RCC 7860 (cell line): ENCODE results near the gene MOBP.

Experiments
- DNase-seq: peaks from one replicate; pipeline ENCODE4 v3.0.0-alpha.2; 2015; ENCODE audit warnings: low spot score
- FAIRE-seq: peaks from 2 replicates; lab custom pipeline; 2012; peaks lifted over from hg19 to GRCh38; lab: Jason Lieb, UNC

The MOBP gene

DNA sequence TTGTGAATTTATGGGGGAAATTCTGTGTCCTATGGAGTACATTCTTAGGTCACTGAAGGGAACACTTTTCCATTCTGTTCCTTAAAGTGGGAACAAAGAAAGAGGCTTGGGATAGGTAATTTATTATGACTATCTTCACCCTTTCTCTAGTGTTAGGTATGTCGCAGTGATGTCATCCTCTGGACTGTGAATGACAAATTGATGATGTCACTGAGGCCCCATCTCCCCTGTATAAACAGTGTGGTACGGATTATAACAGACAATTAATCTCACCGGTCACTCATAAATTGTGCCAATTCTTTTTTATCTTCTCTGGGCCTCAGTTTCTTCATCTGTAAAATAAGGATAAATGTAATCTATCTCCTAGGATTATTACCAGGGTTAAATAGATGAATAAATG is 23.5 kb downstream of the MOBP start:
- FAIRE-seq: no peak
- no peak for DNase-seq

GRCh38 chr3:39491733-39492350 is 24.4 kb downstream of the MOBP start:
- FAIRE-seq (no peak), DNase-seq (no peak)

- FAIRE-seq (no peak), DNase-seq (no peak)
Measured at GRCh38 chr3:39494781-39495180, 27.3 kb downstream of the MOBP start.

GRCh38 chr3:39497753-39498152 is 30.3 kb downstream of the MOBP start:
- no peak for DNase-seq
- FAIRE-seq: no peak

- DNase-seq (no peak), FAIRE-seq (no peak)
Measured at GRCh38 chr3:39499651-39500273, 32.3 kb downstream of the MOBP start.

DNA sequence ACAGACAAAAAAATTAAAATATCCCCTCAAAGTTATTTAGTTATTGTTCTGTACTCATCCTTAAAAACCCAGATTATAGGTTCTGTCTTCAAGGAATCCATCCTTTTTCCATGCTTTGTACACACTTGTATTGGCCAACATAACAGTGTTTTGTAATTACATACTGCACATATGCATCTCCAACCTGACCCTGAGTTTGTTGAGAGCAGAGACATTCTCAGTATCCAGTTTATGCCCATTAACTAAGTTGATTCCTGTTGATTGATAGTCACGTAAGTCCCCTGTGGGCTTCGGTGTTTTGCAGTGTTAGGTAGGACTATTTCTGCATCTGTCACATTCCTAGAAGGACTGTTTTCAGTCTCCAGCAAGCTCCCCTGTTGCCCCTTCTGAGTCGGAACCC is 33.6 kb downstream of the MOBP start:
- FAIRE-seq: no peak
- no peak for DNase-seq

GRCh38 chr3:39501968-39502837 is 34.7 kb downstream of the MOBP start:
- DNase-seq (no peak), FAIRE-seq (no peak)

GRCh38 chr3:39502838-39503145 is 35.3 kb downstream of the MOBP start:
- no peak for FAIRE-seq

DNA sequence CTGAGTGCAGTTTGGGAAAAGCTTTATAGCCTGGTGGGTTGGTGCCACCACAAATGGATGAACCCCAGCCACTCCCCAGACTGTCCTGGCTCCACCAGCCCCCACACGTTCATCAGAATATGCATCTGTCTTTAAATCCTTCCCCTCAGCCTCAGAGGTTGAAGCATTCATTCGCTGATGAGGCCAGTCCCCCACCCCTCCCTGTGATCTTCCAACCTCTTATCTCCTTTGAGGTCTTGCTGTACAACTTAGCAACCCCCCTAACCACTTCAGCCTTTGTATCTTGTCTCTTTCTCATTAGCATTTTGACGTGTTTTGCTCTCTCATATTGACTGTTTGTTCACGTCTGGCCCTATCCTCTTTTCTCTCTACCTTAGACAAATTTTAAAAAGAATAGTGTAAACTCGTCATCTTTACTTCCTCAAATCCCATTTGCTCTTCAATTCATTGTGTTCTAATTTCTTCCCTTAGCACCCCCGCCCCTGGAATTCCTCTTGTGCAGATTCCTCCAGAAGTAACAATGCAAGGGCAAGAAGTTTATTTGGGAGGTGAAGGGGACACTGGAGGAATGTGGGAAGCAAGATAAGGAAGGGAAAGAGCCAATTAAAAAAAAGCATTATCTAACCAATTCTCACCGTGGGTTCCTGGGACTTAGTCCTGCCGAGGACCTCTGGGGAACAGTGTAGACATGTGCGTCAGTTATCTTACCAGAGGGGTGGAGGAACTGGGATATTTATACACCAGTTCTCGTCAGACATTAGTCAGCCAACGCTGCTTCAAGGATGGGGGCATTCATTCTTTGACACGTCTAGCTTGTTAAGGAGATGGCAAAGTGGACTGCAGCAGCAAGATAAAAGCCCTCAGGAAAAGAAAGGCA is 38.6 kb downstream of the MOBP start:
- FAIRE-seq: no peak
- no peak for DNase-seq

More at GRCh38 chr3:39502838-39503145, 35.3 kb downstream of the MOBP start:
- no peak for DNase-seq

DNA sequence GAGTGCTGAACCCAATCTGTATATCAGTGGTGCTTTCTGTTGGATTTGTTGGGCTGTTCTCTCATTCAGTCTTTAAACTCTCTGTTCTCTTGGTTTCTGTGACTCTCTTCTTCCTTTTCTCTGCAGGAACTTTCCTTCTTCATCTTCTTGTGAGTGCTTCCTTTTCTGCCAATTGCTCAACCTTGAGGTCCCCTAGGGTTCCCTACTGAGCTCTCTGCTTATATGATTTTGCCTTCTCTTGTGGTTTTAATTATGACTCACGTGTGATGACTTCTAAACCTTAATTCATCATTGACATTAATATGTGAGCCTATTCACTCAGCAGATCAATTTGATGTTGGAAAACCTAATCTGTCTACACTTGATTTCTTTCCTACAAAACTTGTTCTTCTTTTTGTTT is 39.4 kb downstream of the MOBP start:
- FAIRE-seq (no peak), DNase-seq (no peak)

DNA sequence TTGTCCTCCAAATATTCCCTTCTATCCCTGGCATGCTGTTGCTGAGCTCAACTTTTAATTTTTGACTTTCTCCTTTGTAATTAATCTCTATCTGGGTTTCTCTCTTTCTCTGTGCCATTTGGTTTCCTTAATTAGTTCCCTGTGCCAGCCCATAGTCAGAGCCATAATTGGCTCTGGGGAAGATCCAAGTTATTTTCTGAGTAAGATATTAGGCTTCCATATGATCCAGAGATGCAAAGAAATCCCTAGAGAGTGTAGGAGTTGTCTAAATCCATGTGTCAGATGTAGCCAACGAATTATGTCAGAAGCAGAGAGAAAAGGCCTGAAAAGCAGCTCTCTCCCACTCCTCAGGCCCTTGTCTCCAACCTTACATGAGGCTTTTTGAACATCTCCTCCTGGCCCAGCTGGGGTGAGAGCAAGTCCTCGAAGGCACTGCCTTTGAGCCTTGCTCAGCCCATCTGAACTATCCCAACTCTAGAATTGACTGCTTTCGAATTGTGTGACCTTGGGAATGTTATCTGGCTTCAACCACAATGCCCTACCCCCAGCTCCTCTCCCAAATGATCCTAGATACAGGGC is 46.4 kb downstream of the MOBP start:
- no peak for FAIRE-seq
- no peak for DNase-seq

- no peak for FAIRE-seq
- no peak for DNase-seq
Measured at GRCh38 chr3:39515681-39516441, 48.4 kb downstream of the MOBP start.

- FAIRE-seq (no peak), DNase-seq (no peak)
Measured at GRCh38 chr3:39519103-39519502, 51.6 kb downstream of the MOBP start.

DNA sequence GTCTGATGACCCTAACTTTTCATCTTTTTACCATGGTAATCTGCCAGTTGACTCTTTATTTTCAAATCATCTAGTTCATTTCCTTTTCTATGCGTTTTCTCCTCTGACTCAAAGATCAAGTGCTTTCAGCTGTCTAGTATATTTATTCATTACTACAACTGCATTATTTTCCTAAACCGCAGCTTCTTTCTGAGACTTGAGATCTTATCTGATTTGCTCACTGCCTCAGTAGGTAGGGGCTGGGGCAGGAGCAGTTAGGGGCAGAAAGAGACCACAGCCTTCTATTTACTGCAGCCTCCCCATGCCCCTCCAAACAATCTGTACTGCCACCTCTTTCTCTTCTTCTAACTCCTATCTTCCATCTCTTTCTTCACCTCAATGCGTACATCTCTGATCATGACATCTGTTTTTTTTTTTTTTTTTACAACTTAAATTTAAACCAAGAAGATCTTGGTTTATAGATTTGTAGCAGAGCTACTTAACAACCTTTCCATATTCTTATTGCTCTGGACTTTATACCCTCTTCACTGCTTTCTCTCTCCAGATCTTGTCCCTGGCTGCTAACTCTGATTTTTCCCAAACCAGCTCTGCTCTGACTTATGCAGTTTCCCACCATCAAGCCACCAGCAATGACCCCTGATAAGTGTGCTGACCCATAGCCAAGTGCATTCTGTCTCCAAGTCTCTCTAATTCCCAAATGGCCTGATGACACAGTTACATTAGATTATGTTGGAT is 52.2 kb downstream of the MOBP start:
- DNase-seq: no peak
- FAIRE-seq: no peak

DNA sequence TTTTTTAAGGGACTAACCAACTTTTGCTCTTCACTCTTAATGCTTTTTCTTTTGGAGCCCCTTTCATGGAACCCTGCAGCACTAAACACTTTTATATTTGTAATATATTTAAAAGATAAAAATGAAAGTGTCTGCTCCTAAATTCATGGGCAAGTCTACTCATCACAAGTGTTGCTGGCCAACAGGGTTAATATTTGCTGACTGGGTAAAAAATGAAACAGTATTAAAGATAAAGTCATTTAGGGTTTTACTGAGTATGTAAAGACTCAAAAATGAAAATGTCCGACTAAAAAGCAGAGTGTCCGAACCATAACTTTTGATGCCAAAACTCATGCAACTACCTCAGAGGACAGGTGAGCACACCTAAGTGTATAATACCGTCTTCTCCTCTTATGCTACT is 54.0 kb downstream of the MOBP start:
- FAIRE-seq (no peak), DNase-seq (no peak)

DNA sequence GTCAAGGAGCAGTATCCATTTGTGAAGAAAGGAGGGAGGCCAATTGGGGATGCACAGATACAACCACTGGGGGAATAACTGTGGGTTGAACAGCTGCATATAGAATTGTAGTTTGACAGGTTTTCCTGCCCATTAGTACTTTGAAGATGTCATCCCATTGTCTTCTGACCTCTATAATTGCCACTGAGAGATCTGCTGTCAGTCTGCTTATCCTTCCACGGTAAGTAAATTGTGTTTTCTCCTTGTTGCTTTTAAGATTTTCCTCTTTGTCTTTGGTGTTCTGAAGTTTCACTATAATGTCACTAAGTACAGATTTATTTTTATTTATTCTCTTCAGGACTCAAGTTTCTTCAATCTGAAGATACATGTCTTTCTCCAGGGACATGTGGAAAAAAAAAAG is 56.6 kb downstream of the MOBP start:
- DNase-seq (no peak), FAIRE-seq (no peak)

DNA sequence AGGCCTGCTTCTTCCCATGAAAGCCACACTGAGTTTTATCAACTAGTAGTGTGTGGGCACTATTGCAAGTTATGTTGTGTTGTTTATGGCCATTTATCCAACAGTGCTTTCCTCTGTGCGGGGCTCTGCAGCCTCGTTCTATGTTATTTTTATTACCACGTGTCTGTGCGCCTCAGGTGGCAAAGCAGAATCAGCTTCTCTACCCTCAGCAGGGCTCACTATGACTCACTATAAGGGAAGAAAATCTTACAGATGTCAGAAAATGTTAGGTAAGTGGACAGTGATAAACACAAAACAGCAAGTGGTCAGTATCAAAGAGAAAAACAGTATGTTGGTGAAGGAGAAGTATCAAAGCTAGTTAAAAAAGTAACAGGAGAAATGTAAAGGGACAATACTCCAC is 61.4 kb downstream of the MOBP start:
- DNase-seq (no peak), FAIRE-seq (no peak)

GRCh38 chr3:39529577-39529976 is 62.1 kb downstream of the MOBP start:
- FAIRE-seq (no peak), DNase-seq (no peak)

GRCh38 chr3:39531066-39531465 is 63.6 kb downstream of the MOBP start:
- FAIRE-seq (no peak), DNase-seq (peak; percentile 5)
